HG03575 (cell line): ENCODE measurements around the gene KIF3A.

Experiments
- ATAC-seq: cut with Tn5 transposase; IDR thresholded peaks from one replicate; pipeline ENCODE4 v1.9.1; 2021; ENCODE audit not compliant: unreplicated experiment, insufficient number of reproducible peaks, low FRiP score; ENCODE audit errors: extremely low read depth

The KIF3A gene

DNA sequence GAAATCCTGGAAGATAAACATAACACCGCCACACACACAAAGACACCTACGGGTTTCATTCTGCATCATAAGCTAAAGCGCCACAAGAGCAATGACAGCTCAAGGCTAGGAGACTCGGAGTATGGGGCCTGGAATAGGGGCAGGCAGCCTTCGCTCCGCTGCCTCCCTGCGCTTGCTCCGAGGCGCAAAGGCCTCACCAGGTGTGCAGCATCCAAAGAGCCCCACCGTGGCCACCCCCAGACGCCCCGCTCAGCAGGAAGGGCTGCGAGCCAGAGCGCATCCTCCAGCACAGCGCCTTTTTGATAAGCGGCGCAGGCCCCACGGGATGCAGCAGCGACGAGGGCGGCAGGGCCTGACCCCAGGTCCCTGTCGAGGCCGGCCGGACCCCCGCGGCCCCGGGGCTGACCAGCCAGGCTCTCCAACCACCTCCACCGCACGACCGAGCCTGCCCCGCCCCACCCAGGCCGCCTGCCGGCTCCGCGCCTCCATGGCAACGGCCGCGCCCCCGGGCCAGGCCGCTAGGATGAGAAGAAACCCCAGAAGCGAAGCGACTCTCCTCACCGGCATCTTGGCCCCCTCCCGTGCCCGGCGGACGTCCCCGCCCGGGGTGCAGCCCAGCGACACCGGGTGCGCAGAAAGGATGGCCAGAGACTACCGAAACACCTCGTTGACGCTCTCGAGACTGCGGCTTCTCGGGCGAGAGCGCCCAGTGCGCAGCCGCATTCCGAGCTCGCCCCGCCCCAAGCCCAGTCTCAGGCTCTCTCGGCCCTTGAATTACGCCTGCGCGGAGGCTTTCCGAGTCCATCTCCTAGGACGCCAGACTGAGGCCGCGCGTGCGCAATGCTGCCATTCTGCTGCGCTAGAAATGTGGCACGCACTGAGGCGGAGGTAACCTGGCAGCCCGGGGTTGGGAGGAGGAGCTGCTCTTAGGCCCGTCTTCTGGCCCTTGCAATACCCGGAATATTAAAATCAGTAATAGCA, at the start of gene KIF3A:
KIF3A (minus strand) TSS at position 694 of the 981 bp plus-strand sequence; CDS start at position 567, 127 bp downstream.
- ATAC-seq = peak; percentile 51

DNA sequence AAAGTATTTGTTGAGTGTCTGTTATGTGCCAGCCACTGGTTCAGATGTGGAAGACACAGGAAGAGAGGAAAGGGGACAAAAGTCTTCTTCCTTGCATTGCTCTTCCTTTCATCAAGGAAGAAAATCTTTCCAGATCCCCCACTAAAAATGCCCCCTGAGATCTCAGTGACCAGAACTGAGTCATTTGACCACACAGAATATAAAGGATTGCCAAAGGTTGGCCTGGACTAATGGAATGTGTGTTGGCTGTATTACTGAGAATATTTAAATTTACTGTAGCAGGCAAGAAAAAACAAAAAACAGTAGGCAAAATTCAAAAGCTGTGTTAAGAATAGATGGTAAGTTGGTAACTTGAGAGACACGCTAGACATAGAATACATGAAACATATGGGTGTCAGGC, 49.7 kb upstream of the KIF3A start:
- ATAC-seq = no peak

DNA sequence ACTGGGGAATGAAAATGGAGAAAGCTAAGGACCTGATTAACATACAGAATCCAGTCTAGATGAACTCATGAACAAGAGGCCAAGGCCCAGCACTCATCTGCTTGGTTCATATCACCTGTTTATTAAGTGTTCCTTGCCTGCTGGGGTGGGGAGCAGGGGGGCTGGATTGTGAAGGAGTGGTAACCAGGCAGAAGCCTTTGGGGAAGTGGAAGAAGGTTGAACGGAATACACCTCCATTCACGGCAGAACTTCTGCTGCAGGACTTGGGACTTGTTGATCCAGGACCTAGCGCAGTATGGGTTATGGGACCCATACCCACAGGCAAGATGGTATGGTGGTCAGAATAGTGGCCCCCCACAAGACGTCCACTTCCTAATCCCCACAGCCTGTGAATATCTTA, 48.5 kb upstream of the KIF3A start:
- no peak for ATAC-seq

DNA sequence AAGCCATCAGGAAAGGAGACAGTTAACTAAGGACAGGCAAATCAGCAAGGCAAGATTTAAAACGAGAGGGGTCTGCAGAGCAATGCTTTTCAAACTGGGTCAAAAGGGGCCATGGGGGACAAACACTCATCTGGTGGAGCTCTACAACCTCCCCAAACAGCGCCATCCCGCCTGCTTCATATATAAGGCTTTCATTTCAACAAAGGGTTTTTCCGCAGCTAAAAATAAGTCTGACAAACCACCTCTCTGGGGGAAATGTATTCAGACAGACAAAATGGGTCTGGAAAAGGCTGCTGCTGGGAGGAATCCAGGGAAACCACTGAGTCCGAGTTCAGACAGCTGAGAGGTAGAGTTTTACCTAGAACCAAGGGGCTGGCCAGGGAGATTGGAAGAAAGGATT, 48.0 kb upstream of the KIF3A start:
- no peak for ATAC-seq

DNA sequence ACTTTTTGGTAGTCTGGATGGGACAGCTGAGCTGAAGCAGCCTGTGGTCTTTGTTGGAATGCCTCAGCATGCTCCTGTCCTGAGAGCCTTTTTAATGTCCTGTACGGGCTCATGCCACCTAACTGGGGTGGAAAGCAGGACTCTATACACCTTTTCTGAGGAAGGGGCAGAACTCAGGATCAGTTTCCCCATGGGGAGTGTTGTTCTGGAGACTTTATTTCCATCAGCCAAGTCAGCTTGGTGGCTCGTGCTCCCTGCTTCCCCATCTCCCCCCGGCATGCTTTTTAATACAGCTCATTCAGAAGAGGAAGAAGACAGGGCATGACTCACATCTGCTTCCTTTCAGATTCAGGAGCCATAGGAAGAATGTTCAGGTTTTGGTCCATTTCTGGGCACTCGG, 44.8 kb upstream of the KIF3A start:
- no peak for ATAC-seq

DNA sequence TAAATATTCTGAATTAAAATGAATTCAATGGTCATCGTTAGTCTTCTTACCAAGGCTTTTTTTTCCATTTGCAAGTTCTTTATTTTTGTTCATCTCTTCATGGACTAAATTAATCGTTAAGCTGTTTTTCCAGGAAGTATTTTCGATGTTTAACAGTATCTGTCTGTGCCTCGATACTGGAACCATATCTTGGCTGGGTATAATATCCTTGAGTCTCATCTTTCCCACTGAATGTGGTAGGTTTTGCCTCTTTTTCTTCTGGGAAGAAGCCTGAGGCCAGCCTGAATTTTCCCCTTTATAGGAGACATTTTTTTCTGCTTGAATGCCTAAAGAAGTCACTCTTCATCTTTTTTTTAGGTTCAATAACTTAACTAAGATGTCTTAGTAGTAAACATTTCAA, 43.7 kb upstream of the KIF3A start:
- no peak for ATAC-seq

DNA sequence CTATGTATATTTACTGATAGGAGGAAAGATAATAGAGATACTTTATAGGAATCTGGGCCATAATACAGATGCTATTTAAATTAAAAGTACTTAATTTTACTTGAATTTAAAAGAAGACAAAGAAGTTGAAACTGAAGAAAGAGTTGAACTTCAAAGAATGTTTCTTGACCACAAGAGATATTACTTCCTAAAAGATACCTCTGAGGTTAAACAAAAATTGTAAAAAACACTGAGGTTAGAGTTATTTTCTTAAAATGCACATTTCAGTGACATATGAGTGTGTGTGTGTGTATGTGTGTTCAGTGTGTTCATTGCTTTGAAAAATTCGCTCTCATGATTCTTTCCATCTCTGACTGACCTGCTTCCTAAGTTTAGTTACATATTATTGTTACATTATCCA, 43.2 kb upstream of the KIF3A start:
- no peak for ATAC-seq

DNA sequence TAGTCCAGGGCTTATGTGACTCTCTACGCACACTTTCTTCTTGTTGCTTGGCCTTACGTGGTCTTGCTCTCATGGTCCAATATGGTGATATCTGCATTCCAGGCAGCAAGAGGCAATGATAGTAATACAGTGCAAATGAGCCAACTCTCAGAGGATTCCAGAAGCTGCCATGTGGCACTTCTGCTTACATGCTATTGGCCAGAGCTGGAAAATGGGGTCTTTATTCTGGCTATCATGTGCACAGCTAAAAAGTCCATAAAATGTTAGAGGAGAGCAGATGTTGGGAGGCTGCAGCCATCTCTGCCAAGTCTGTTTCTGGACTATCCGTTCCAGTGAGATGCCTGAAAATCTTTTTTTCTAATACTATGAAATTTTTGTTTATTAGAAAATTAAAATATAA, 42.6 kb upstream of the KIF3A start:
- ATAC-seq = no peak

DNA sequence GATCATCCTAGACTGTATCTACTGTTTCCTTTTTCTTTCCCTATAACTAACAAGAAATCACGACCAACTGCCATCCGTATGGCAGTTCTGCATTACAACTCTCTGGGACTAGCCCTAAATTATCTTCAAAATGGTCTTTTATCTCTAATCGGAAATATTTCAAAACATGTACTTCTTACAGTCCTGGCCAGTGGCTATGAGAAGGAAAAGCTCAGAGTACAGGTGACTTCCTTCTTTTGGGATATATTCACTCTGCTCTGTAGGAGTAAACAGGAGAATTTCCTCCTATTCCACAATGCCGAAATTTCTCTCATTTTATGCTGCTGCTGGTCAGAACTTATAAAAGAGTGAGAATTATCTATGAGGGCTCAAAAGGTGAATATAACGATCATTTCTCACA, 41.5 kb upstream of the KIF3A start:
- ATAC-seq = no peak

DNA sequence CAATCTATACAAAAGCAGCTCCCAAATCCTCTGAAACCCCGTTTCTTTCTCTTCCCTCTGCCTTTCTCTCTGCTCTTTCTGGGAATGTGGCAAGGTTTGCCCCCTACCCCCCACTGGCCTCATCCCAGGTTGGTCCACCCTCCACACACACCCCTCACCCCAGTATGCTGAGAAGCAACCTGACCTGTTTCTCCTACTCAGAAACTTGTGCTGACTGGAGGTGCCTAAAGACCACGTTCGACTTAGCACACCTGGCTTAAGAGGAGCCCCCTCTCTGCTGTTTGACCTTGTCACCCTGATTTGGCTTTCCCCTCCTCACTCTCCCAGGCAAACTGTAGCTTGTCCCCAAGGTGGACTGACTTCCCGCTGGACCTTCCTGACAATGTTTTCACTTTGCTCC, 40.8 kb upstream of the KIF3A start:
- no peak for ATAC-seq

DNA sequence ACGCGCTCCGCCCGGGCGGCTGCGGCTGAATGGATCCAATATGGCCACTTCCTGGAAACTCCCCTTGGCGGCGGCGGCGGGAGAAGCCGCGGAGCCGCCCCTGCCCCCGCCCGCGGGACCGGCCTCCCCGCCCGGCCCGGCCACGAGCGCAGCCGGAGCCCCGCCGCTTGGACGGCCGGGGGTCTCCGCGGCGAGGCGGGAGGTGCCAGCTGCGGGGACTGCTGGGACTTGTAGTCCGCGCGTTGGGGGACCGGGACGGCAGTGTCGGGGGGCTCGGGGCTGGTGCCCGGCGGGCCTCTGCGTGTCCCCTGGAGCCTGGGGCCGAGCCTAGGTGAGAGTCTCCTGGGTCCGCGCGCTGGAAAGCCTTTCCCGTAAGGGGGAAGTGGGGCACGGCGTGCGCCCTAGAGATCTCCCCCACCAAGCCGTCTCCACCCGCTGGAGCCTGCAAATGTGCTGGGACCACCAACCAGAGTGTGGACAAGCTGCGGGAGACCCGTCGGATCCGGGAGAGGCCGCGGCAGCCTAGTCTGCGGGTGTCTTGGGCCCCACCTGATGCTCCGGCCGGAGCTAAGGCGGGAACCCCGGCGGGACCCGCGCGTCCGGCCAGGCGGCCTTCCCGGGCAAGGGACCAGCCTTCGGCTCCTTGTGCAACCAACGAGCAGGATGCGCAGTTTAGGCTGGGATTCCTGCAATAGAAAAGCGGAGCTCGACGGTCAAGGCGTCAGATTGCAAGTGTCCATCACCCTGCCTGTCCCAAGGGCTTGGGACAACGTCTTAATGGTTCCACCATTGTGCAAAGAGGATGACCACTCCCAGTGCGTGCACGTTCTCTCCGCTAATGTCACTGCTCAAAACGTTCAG, 40.1 kb upstream of the KIF3A start, which contains the start of gene SEPTIN8:
SEPTIN8 (minus strand) TSS at position 31 of the 861 bp plus-strand sequence. CDS start 102 bp downstream, outside the sequence.
- no peak for ATAC-seq

DNA sequence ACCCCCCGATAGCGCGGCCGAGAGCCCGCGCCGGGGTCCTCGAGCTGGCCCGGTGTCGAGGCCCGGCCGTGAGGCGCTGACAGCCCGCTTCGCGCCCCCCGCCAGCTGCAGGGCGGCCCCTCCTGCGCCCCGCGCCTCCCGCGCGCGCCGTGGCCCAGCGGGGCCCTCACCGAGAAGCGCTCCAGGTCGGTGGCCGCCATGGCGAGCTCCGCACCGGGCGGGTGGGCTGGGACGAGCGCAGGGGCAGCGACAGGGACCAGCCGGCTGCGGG, 39.5 kb upstream of the KIF3A start:
- ATAC-seq = no peak

DNA sequence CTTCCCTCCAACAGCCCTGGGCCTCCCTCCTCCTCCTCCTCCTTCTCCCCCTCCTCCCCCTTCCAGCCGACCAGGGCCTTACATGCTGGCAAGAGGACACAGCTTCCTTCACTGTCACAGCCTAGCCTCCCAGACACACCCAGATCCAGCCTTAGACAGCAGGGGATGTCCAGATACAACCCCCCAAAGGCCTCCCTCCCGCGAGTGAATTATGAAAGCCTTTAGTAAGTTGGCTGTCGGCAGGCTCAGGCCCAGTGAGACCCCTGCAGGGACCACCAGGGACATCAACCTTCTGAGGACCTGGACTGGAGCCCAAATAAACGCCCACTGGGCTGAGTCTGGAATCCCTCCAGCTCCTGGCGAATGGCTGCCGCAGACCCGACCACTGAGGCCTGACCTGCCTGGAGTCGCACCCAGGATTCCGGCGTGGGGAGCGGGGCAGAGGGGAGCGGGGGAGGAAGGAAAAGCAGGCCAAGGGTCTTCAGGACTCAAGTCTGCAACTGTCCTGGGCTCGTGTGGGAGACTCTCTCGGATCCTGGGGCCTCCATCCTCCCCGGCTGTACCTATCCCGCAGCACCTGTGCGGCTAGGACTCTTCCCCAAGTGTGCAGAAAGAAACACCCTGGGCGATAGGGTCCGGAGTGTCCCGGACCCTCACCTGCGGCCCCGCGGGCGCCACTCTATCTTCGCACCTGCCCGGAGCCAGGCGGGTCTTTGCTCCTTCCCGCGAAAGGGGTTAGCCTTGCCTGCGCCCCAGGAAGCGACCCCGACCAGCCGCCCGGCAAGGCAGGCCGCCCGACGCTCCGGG, 39.0 kb upstream of the KIF3A start:
- no peak for ATAC-seq

DNA sequence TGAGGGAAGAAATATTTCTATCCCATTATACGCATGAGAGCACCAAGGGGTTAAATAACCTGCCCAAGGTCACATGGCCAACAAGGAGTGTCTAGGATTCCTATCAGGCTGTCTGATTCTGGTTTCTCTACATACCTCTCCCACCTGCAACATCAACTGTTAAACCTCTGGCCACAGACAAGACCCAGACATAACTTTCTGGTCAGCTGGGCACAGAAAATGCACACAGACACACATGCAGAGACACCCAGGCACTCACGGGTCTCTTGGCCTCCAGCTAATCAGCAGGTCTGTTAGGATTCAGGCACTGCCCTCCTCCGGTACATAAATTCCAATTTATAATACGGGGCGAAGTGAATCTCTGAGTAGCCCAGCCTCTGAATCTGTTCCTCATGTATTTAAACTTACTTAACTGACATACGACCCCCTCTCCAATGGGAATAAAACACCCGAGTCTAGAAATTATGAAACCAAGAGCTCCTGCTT, 38.2 kb upstream of the KIF3A start:
- no peak for ATAC-seq

DNA sequence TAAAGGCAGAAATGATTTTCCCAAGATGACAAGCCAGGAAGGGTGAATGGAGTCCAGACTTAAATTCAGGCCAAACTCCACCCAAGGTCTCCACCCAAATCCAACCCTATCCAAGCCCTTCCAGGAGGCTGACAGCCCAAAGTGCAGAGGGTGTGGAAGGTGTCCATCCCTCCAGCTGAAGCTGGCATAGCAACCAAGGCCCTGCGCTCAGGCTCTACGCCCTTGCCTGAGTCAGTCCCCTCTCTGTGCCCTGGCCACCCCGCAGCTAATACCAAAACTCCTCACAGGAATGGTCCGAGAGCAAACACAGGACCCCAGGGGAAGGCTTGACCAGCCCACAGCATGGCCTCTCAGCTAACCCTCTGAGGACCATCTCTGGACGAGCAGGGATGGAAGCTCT, 37.5 kb upstream of the KIF3A start:
- ATAC-seq = no peak

DNA sequence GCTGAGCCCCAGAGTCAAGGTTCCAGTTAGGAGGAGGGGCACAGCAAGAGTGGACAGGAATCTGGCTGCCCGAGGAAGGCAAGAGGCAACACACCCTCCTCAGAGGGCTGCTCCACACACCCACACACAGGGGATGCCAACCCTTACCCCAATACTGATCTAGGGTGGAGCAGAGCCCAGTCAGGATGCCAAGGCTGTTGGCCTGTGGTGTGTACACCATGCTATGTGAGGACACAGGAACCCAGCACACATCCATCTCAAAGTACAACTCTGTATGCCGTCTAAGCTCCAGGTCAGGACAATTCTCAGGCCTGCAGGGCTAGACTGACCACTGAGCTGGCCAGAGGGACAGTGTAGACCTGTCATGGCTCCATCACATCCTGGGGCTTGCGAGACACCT, 37.1 kb upstream of the KIF3A start:
- ATAC-seq = no peak

DNA sequence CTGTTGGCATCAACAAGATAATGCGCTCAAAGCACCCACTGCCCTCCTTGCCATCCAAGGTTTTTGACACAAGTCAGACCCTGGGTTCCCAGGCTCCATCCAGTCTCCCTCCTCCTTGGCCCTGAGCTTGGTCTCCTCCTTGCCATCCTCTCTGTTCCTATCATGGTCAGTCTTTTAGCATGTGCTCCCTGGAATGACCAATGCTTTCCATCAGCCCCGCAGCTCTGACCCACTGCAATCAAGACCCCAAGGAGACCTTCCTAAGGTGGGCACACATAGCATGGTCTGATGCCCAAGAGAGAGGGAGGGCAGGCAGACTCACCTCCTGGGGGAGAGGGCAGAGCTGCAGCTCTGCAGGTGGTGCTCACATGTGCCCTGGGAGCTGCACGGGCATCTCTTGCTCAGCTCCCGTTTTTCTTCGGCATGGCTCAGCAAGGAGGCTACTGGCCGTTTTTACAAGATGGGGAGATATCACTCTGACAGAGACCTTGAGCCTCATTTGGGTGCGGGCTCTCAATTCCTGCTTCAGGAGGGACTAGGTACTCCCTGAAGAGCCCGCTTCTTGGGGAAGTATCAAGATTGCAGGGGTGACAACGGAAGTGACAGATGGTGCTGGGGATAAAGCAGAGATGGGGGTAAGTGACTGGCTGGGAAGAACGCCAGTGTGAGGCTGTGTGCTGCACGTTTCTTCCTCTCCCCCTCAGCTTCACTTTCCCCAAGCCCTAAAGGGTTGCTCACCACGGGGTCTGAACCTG, 36.4 kb upstream of the KIF3A start:
- ATAC-seq = no peak

DNA sequence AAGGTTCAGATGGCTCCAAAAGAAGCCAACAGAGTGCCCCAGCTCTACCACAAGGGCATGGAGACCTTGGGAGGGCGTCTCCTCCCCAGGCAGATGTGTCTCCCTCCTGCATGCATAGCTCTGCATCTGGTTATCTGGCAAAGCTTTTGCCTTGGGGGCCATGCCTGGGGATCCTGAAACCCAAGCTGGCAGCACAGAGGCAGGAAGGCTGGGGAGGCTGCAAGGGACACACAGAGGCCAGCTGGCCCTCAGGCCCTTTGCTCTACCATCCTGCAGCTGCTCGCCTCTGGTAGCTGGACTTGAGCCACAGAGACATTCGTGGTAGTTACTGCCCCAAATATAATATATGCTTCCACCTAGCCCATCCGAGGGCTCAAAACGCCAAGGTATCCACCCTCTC, 35.8 kb upstream of the KIF3A start:
- ATAC-seq = no peak
